Measurements from ENCODE around the gene ZNF688. TPM values are rescaled to one million over a fixed set of nuclear protein-coding genes. Genes with fewer than 3 reads are reported as not detected.

ZNF688 gene
- total and polyA plus RNA-seq, 9 of the 15 experiments (the other 6 are each of a cell fraction or from before 2014, with no cell fraction given): 0.48 to 12.9 (median 4.5) TPM

GRCh38 chr16:30535777-30536190, 35.7 kb downstream of the ZNF688 start (continued):
- TF ChIP-seq CREB3 (tag; conservative IDR thresholded peaks at IDR 0.05; ENCODE audit: low read depth) (no peak), CAMTA2 (CRISPR knock-in tag; conservative IDR thresholded peaks at IDR 0.05) (no peak), YY1 (IDR thresholded peaks at IDR 0.05; ENCODE audit: borderline replicate concordance in 1 of 3, control insufficient read depth in 1 of 3, extremely low read depth in 1 of 3, insufficient read depth in 3 of 3, insufficient read length in 1 of 3, insufficient replicate concordance in 2 of 3, low read depth in 1 of 3, low read length in 2 of 3) (peak in 2 of 3 experiments; percentile 64 to 80), KDM2B (CRISPR knock-in tag; IDR thresholded peaks at IDR 0.05) (no peak), ZNF24 (IDR thresholded peaks at IDR 0.05) (no peak), ZNF511 (CRISPR knock-in tag; IDR thresholded peaks at IDR 0.05) (peak; percentile 89), THAP7 (CRISPR knock-in tag; IDR thresholded peaks at IDR 0.05) (no peak), PHF21A (IDR thresholded peaks at IDR 0.05; ENCODE audit: borderline replicate concordance, low read depth) (0 out of 2 replicates have a peak, but pooled peaks have one; percentile 10), HCFC1 (IDR thresholded peaks at IDR 0.05; ENCODE audit: low read depth, low read length) (peak; percentile 51), TCF3 (CRISPR knock-in tag; IDR thresholded peaks at IDR 0.05) (no peak), ZNF740 (CRISPR knock-in tag; IDR thresholded peaks at IDR 0.05) (no peak), ZNF740 (tag; IDR thresholded peaks at IDR 0.05) (no peak), CBX3 (IDR thresholded peaks at IDR 0.05; ENCODE audit: borderline replicate concordance in 1 of 2, low read length in 2 of 2) (peak in 1 of 2 experiments; percentile 73; a peak in 1 of 3 replicates), STAT6 (CRISPR knock-in tag; IDR thresholded peaks at IDR 0.05) (no peak), CTCFL (IDR thresholded peaks at IDR 0.05; ENCODE audit: borderline replicate concordance, insufficient read depth, low read depth, low read length, poor library complexity, severe bottlenecking) (peak; percentile 72), ZC3H11A (IDR thresholded peaks at IDR 0.05; ENCODE audit: low read depth, low read length) (no peak), PRMT5 (CRISPR knock-in tag; IDR thresholded peaks at IDR 0.05) (no peak), POLR2H (tag; IDR thresholded peaks at IDR 0.05; ENCODE audit: low read depth) (no peak), SREBF2 (CRISPR knock-in tag; IDR thresholded peaks at IDR 0.05) (no peak), KAT2B (IDR thresholded peaks at IDR 0.05; ENCODE audit: low read depth, low read length) (no peak), DNMT1 (IDR thresholded peaks at IDR 0.05) (no peak)
